Neural progenitor cell (in vitro differentiated cells): Measurements from ENCODE around the gene FGD3. TPM values are rescaled to one million over a fixed set of nuclear protein-coding genes. Genes with fewer than 3 reads are reported as not detected.
A peak's percentile ranks its signal among the peaks of the same experiment; 100 is the strongest.

Experiments
- DNase-seq: peaks from one replicate; pipeline ENCODE4 v3.0.0-alpha.2; 2016; ENCODE audit warnings: low spot score
- H2AFZ ChIP-seq: fragments of 200-600 bp; sonication (generic); replicated peaks from 2 replicates; pipeline ENCODE4 v1.6.1; 2016; ENCODE audit warnings: antibody characterized with exemption
- H3F3A ChIP-seq: fragments of 200-600 bp; sonication (generic); 2 replicates; pipeline ENCODE4 v1.6.1; 2016; ENCODE audit warnings: antibody characterized with exemption, low read depth
- H3K27ac ChIP-seq: fragments of 200-600 bp; sonication (generic); 2 replicates; pipeline ENCODE4 v1.5.1; 2016; ENCODE audit warnings: mild to moderate bottlenecking
- H3K27me3 ChIP-seq: fragments of 200-600 bp; sonication (generic); 2 replicates; pipeline ENCODE4 v1.6.1; 2016; ENCODE audit warnings: mild to moderate bottlenecking, moderate library complexity
- H3K36me3 ChIP-seq: fragments of 200-600 bp; sonication (generic); 2 replicates; pipeline ENCODE4 v1.5.1; 2016
- H3K4me1 ChIP-seq: fragments of 200-600 bp; sonication (generic); 2 replicates; pipeline ENCODE4 v1.6.1; 2016; ENCODE audit warnings: mixed run types
- H3K4me2 ChIP-seq: fragments of 200-600 bp; sonication (generic); 2 replicates; pipeline ENCODE4 v1.6.1; 2016
- H3K4me3 ChIP-seq: fragments of 200-600 bp; sonication (generic); 2 replicates; pipeline ENCODE4 v1.5.1; 2016
- H3K79me2 ChIP-seq: fragments of 200-600 bp; sonication (generic); 2 replicates; pipeline ENCODE4 v1.6.1; 2016; ENCODE audit warnings: low read depth
- H3K9ac ChIP-seq: fragments of 200-600 bp; sonication (generic); 2 replicates; pipeline ENCODE4 v1.6.1; 2016
- H3K9me3 ChIP-seq: fragments of 200-600 bp; sonication (generic); 2 replicates; pipeline ENCODE4 v1.5.1; 2016; ENCODE audit warnings: low read depth
- H4K20me1 ChIP-seq: fragments of 200-600 bp; sonication (generic); 2 replicates; pipeline ENCODE4 v1.6.1; 2016; ENCODE audit warnings: low read depth
- H3K27ac Mint-ChIP-seq: 3 replicates; pipeline ENCODE4 v1.8.0; 2021; ENCODE audit warnings: mixed read lengths
- H3K27me3 Mint-ChIP-seq: 2 replicates; pipeline ENCODE4 v1.8.0; 2022; ENCODE audit warnings: low read depth, mild to moderate bottlenecking, inconsistent platforms, moderate library complexity, mixed read lengths; ENCODE audit not compliant: insufficient read depth
- H3K36me3 Mint-ChIP-seq: 3 replicates; pipeline ENCODE4 v1.8.0; 2021; ENCODE audit warnings: mixed read lengths
- H3K4me1 Mint-ChIP-seq: 3 replicates; pipeline ENCODE4 v1.8.0; 2021; ENCODE audit warnings: mixed read lengths
- H3K4me3 Mint-ChIP-seq: 3 replicates; pipeline ENCODE4 v1.8.0; 2021; ENCODE audit warnings: mild to moderate bottlenecking, moderate library complexity, mixed read lengths
- H3K9me3 Mint-ChIP-seq: 3 replicates; pipeline ENCODE4 v1.8.0; 2020; ENCODE audit warnings: mixed read lengths
- CTCF ChIP-seq: fragments of 200-600 bp; sonication (generic); IDR thresholded peaks from 2 replicates; pipeline ENCODE4 v1.5.1; 2017; ENCODE audit warnings: antibody characterized with exemption, mild to moderate bottlenecking
- EZH2 ChIP-seq: fragments of 200-600 bp; sonication (generic); IDR thresholded peaks from 2 replicates; pipeline ENCODE4 v1.6.1; 2017; ENCODE audit warnings: antibody characterized with exemption, mild to moderate bottlenecking, moderate library complexity
- EZH2phosphoT487 ChIP-seq: fragments of 200-600 bp; sonication (generic); IDR thresholded peaks from 2 replicates; pipeline ENCODE4 v1.6.1; 2017; ENCODE audit warnings: antibody characterized with exemption
- total RNA-seq: library from RNA; depleted of rRNA; stranded (reverse); fragments of >200 nt; gene quantifications from 2 replicates; pipeline ENCODE4 v1.2.3, GENCODE V29; 2015; ENCODE audit warnings: low replicate concordance

FGD3 gene
- total RNA-seq, 1 donor from 2014 or later, result 0.56 TPM

GRCh38 chr9:93064392-93065134 lies 117.2 kb downstream of the FGD3 start:
- H3K4me1 ChIP-seq, result peaks cover 9% of the 10 kb centered on the region
- H4K20me1 ChIP-seq, result peaks cover 3% of the 10 kb centered on the region
- H3K9me3 ChIP-seq, result no peaks in the 10 kb centered on the region
- H2AFZ ChIP-seq, result no peak overlapping the region
- Mint-ChIP-seq H3K27me3 (peaks cover 14% of the 10 kb centered on the region), H3K4me1 (peaks cover 17% of the 10 kb centered on the region), H3K9me3 (no peaks in the 10 kb centered on the region), H3K36me3 (no peaks in the 10 kb centered on the region), H3K4me3 (no peak overlapping the region), H3K27ac (peak overlapping the region; percentile 74)
- H3F3A ChIP-seq, result peaks cover 3% of the 10 kb centered on the region
- H3K36me3 ChIP-seq, result no peaks in the 10 kb centered on the region
- no peak for DNase-seq
- H3K79me2 ChIP-seq, result no peaks in the 10 kb centered on the region
- no peak overlapping the region for H3K4me2 ChIP-seq
- TF ChIP-seq EZH2 (no peak), CTCF (no peak), EZH2phosphoT487 (no peak)
- H3K9ac ChIP-seq, result no peak overlapping the region
- peaks cover 14% of the 10 kb centered on the region for H3K27me3 ChIP-seq
- H3K4me3 ChIP-seq, result no peak overlapping the region
- no peak overlapping the region for H3K27ac ChIP-seq

GRCh38 chr9:93065135-93065720 lies 117.9 kb downstream of the FGD3 start:
- no peak for TF ChIP-seq EZH2phosphoT487
- TF ChIP-seq EZH2, result no peak
- TF ChIP-seq CTCF, result no peak
- Histone ChIP-seq H3K4me2 (no peak overlapping the region), H3K79me2 (no peaks in the 10 kb centered on the region), H3F3A (no peaks in the 10 kb centered on the region), H3K27me3 (peaks cover 8% of the 10 kb centered on the region), H3K9ac (no peak overlapping the region), H3K4me1 (peaks cover 9% of the 10 kb centered on the region), H4K20me1 (no peaks in the 10 kb centered on the region), H2AFZ (no peak overlapping the region), H3K9me3 (no peaks in the 10 kb centered on the region), H3K36me3 (no peaks in the 10 kb centered on the region), H3K27ac (no peak overlapping the region), H3K4me3 (no peak overlapping the region)
- Mint-ChIP-seq H3K27me3 (peaks cover 14% of the 10 kb centered on the region), H3K9me3 (no peaks in the 10 kb centered on the region), H3K27ac (peak overlapping the region; percentile 74), H3K36me3 (no peaks in the 10 kb centered on the region), H3K4me3 (no peak overlapping the region), H3K4me1 (peaks cover 15% of the 10 kb centered on the region)
- DNase-seq, result no peak

- no peak for DNase-seq
- H3K27ac Mint-ChIP-seq, result no peak overlapping the region
- no peak for TF ChIP-seq EZH2
- no peak for TF ChIP-seq EZH2phosphoT487
- TF ChIP-seq CTCF, result no peak
- Histone ChIP-seq H3K4me2 (no peak overlapping the region), H3K27me3 (no peaks in the 10 kb centered on the region), H3K4me1 (peaks cover 3% of the 10 kb centered on the region), H3K4me3 (no peak overlapping the region), H2AFZ (no peak overlapping the region), H3K79me2 (no peaks in the 10 kb centered on the region), H3K9me3 (no peaks in the 10 kb centered on the region), H3F3A (no peaks in the 10 kb centered on the region), H3K36me3 (no peaks in the 10 kb centered on the region), H3K9ac (no peak overlapping the region), H3K27ac (no peak overlapping the region), H4K20me1 (no peaks in the 10 kb centered on the region)
- H3K9me3 Mint-ChIP-seq, result no peaks in the 10 kb centered on the region
- no peaks in the 10 kb centered on the region for H3K36me3 Mint-ChIP-seq
- peaks cover 14% of the 10 kb centered on the region for H3K27me3 Mint-ChIP-seq
- no peak overlapping the region for H3K4me3 Mint-ChIP-seq
- H3K4me1 Mint-ChIP-seq, result peaks cover 5% of the 10 kb centered on the region
Measured at GRCh38 chr9:93066978-93067603, 119.8 kb downstream of the FGD3 start.
